K562 (cell line): ENCODE results near the gene SKAP2.

ENCODE experiments used
- CREB1 ChIP-seq, 2 experiments: sonication (generic) in 1 of 2; formaldehyde crosslinking in 1 of 2; IDR thresholded peaks; 2 replicates each; pipeline versions ENCODE4 v1.6.1 to v1.8.0; 2012 to 2022; ENCODE audit warnings: inconsistent platforms in 1 of 2, mild to moderate bottlenecking in 1 of 2, missing genetic modification reagents in 1 of 2, moderate library complexity in 1 of 2
- CREM ChIP-seq: IDR thresholded peaks from 2 replicates; pipeline ENCODE4 v1.6.1; 2014; ENCODE audit warnings: antibody characterized with exemption, low read depth
- ZHX1 ChIP-seq: fragments of 150-350 bp; conservative IDR thresholded peaks from 2 replicates; pipeline ENCODE4 v1.6.1; 2014; ENCODE audit warnings: low read length
- ZNF23 ChIP-seq: fragments of 250-450 bp; sonication (Bioruptor Pico); IDR thresholded peaks from 2 replicates; pipeline ENCODE4 v1.4.0; 2020; ENCODE audit warnings: mild to moderate bottlenecking
- ZNF324 ChIP-seq: fragments of 250-450 bp; sonication (Bioruptor Pico); IDR thresholded peaks from 2 replicates; pipeline ENCODE4 v1.4.0; 2020; ENCODE audit warnings: mild to moderate bottlenecking
- TF ChIP-seq, protein P1 (sequence below), 3 experiments: IDR thresholded peaks in 2 of 3; conservative IDR thresholded peaks in 1 of 3; 2 replicates each; pipeline ENCODE4 v1.5.1; 2011 to 2012; ENCODE audit warnings: low read length in 3 of 3, mild to moderate bottlenecking in 3 of 3, control low read depth in 2 of 3, improper control_type of control experiment in 1 of 3, inconsistent platforms in 1 of 3, low read depth in 1 of 3, mixed read lengths in 1 of 3, moderate library complexity in 1 of 3; ENCODE audit not compliant: insufficient read depth in 2 of 3

DNA sequence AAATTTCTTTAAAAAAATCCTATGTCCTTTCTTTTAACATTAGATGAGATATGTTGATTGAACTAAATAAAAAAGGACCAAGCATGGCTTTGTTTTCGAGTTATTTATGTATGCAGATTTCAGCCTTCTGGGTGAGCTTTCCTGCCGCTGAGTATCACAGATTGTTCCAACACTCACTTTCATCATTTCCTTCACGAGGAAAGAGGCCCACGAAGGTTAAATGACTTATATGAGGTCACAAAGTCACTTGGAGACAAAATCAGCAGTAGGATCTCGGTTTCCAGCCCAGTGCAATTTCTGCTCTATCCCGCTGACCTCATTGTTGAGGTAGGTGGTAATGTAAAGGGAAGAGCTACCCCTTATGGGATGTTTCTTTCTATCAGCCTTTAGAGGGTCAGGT, 226.8 kb downstream of the SKAP2 start:
- TF ChIP-seq ZHX1 (no peak), CREB1 (IDR thresholded peaks at IDR 0.05) (no peak), CREB1 (CRISPR knock-in tag; IDR thresholded peaks at IDR 0.05) (no peak), ZNF23 (CRISPR knock-in tag) (no peak), CREM (no peak), ZNF324 (no peak)
- TF ChIP-seq, protein P1, sequence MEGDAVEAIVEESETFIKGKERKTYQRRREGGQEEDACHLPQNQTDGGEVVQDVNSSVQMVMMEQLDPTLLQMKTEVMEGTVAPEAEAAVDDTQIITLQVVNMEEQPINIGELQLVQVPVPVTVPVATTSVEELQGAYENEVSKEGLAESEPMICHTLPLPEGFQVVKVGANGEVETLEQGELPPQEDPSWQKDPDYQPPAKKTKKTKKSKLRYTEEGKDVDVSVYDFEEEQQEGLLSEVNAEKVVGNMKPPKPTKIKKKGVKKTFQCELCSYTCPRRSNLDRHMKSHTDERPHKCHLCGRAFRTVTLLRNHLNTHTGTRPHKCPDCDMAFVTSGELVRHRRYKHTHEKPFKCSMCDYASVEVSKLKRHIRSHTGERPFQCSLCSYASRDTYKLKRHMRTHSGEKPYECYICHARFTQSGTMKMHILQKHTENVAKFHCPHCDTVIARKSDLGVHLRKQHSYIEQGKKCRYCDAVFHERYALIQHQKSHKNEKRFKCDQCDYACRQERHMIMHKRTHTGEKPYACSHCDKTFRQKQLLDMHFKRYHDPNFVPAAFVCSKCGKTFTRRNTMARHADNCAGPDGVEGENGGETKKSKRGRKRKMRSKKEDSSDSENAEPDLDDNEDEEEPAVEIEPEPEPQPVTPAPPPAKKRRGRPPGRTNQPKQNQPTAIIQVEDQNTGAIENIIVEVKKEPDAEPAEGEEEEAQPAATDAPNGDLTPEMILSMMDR (IDR thresholded peaks at IDR 0.05 in 2 of 3, conservative IDR thresholded peaks at IDR 0.05 in 1 of 3; ENCODE audit: insufficient read depth in 2 of 3, low read depth in 1 of 3, low read length in 3 of 3) = no peak
